IMR-90 (cell line): ENCODE results near the gene ARHGAP8. TPM values are rescaled to one million over a fixed set of nuclear protein-coding genes. Genes with fewer than 3 reads are reported as not detected.
A peak's percentile ranks its signal among the peaks of the same experiment; 100 is the strongest.

ENCODE experiments used
- ATAC-seq: fragments of 200-7000 bp; cut with Tn5 transposase; 2 replicates; pipeline ENCODE4 v1.9.1; 2020; ENCODE audit warnings: low read depth, mild to moderate bottlenecking, moderate library complexity
- BruUV-seq: library from RNA; stranded (reverse); fragments of 400-500 nt; replicated peaks from 2 replicates; lab custom pipeline; 2021; lab: Mats Ljungman, UMichigan
- CTCF ChIA-PET: fragments of 300-600 bp; formaldehyde crosslinking; extraction: SDS; loops from one replicate; lab custom pipeline; 2021; ENCODE audit warnings: antibody characterized with exemption; lab: Yijun Ruan, JAX
- POLR2A ChIA-PET: fragments of 300-600 bp; sonication (Branson Sonifier 250); formaldehyde crosslinking; loops from one replicate; lab custom pipeline; 2022; ENCODE audit warnings: antibody characterized with exemption; ENCODE audit not compliant: unreplicated experiment; lab: Charles Lee
- DNase-seq: peaks from one replicate; pipeline ENCODE4 v3.0.0; 2013
- H2AFZ ChIP-seq: replicated peaks from 2 replicates; pipeline ENCODE3; 2013; ENCODE audit warnings: low read length, mild to moderate bottlenecking; ENCODE audit not compliant: poor library complexity
- H2AK5ac ChIP-seq: 2 replicates; pipeline ENCODE4 v1.6.1; 2013; ENCODE audit warnings: low read depth, low read length, inconsistent platforms
- H2AK9ac ChIP-seq: replicated peaks from 2 replicates; pipeline ENCODE3; 2013; ENCODE audit warnings: mild to moderate bottlenecking, low read depth, low read length, moderate library complexity; ENCODE audit not compliant: poor library complexity
- H2BK120ac ChIP-seq: 2 replicates; pipeline ENCODE4 v1.6.1; 2013; ENCODE audit warnings: low read depth, low read length, inconsistent platforms
- H2BK15ac ChIP-seq: 3 replicates; pipeline ENCODE4 v1.6.1; 2013; ENCODE audit warnings: low read depth, low read length, inconsistent platforms
- H2BK20ac ChIP-seq: 2 replicates; pipeline ENCODE4 v1.6.1; 2013; ENCODE audit warnings: low read depth, mild to moderate bottlenecking, inconsistent platforms, low read length, moderate library complexity
- H2BK5ac ChIP-seq: 2 replicates; pipeline ENCODE4 v1.6.1; 2013; ENCODE audit warnings: mild to moderate bottlenecking, low read depth, low read length, inconsistent platforms; ENCODE audit not compliant: poor library complexity, severe bottlenecking
- H3K14ac ChIP-seq: replicated peaks from 2 replicates; pipeline ENCODE4 v1.6.1; 2013; ENCODE audit warnings: low read depth, low read length, inconsistent platforms
- H3K18ac ChIP-seq: 2 replicates; pipeline ENCODE4 v1.6.1; 2013; ENCODE audit warnings: low read depth, low read length, control low read depth
- H3K23ac ChIP-seq: 2 replicates; pipeline ENCODE4 v1.6.1; 2013; ENCODE audit warnings: low read depth, low read length, inconsistent platforms
- H3K27ac ChIP-seq: 2 replicates; pipeline ENCODE4 v1.5.1; 2013; ENCODE audit warnings: mild to moderate bottlenecking, control low read depth, low read length; ENCODE audit not compliant: insufficient read depth
- H3K27me3 ChIP-seq: 2 replicates; pipeline ENCODE4 v1.6.1; 2013; ENCODE audit warnings: low read length; ENCODE audit not compliant: control insufficient read depth, insufficient read depth
- H3K36me3 ChIP-seq: 2 replicates; pipeline ENCODE4 v1.6.1; 2013; ENCODE audit warnings: low read length, mixed read lengths; ENCODE audit not compliant: control insufficient read depth, insufficient read depth
- H3K4ac ChIP-seq: 2 replicates; pipeline ENCODE4 v1.6.1; 2013; ENCODE audit warnings: low read depth, low read length, inconsistent platforms
- H3K4me1 ChIP-seq: 2 replicates; pipeline ENCODE4 v1.6.1; 2013; ENCODE audit warnings: low read length, mixed read lengths; ENCODE audit not compliant: control insufficient read depth, insufficient read depth
- H3K4me2 ChIP-seq: 2 replicates; pipeline ENCODE4 v1.6.1; 2013; ENCODE audit warnings: low read depth, mild to moderate bottlenecking, control low read depth, low read length, moderate library complexity
- H3K4me3 ChIP-seq: 2 replicates; pipeline ENCODE4 v1.5.1; 2013; ENCODE audit warnings: low read depth, mild to moderate bottlenecking, control low read depth, low read length, moderate library complexity; ENCODE audit not compliant: insufficient read depth
- H3K56ac ChIP-seq: 2 replicates; pipeline ENCODE4 v1.6.1; 2013; ENCODE audit warnings: low read length, inconsistent platforms; ENCODE audit not compliant: insufficient read depth; ENCODE audit errors: extremely low read depth
- H3K79me1 ChIP-seq, 2 experiments: 2 replicates each; pipeline ENCODE4 v1.6.1; 2013; ENCODE audit warnings: low read length in 2 of 2, inconsistent platforms in 1 of 2, low read depth in 1 of 2
- H3K9ac ChIP-seq: 2 replicates; pipeline ENCODE4 v1.6.1; 2013; ENCODE audit warnings: low read depth, low read length, control low read depth
- H3K9me1 ChIP-seq: 2 replicates; pipeline ENCODE4 v1.6.1; 2013; ENCODE audit warnings: low read length, inconsistent platforms; ENCODE audit not compliant: insufficient read depth
- H3K9me3 ChIP-seq: 2 replicates; pipeline ENCODE4 v1.6.1; 2013; ENCODE audit warnings: low read length; ENCODE audit not compliant: control insufficient read depth, insufficient read depth
- H4K20me1 ChIP-seq: 2 replicates; pipeline ENCODE4 v1.6.1; 2013; ENCODE audit warnings: low read length, inconsistent platforms; ENCODE audit not compliant: insufficient read depth
- H4K5ac ChIP-seq: 2 replicates; pipeline ENCODE4 v1.6.1; 2013; ENCODE audit warnings: mild to moderate bottlenecking, low read depth, low read length, control low read depth
- H4K8ac ChIP-seq, 2 experiments: 2 replicates each; pipeline ENCODE4 v1.6.1; 2013; ENCODE audit warnings: low read depth in 2 of 2, low read length in 2 of 2, control low read depth in 1 of 2, inconsistent platforms in 1 of 2
- H4K91ac ChIP-seq: 2 replicates; pipeline ENCODE4 v1.6.1; 2013; ENCODE audit warnings: low read depth, low read length, inconsistent platforms; ENCODE audit not compliant: insufficient read depth
- BHLHE40 ChIP-seq: fragments of 150-350 bp; IDR thresholded peaks from 2 replicates; pipeline ENCODE4 v1.6.1; 2016; ENCODE audit warnings: mild to moderate bottlenecking, low read depth, low read length
- MAFK ChIP-seq: IDR thresholded peaks from 2 replicates; pipeline ENCODE4 v1.6.1; 2012; ENCODE audit warnings: low read depth, low read length, improper control_type of control experiment
- MAZ ChIP-seq: IDR thresholded peaks from 2 replicates; pipeline ENCODE4 v1.6.1; 2012; ENCODE audit warnings: low read depth, mild to moderate bottlenecking, low read length, improper control_type of control experiment, moderate library complexity, borderline replicate concordance
- RFX5 ChIP-seq: IDR thresholded peaks from 2 replicates; pipeline ENCODE4 v1.8.0; 2012; ENCODE audit warnings: low read depth, mild to moderate bottlenecking, low read length, moderate library complexity
- SMC3 ChIP-seq: fragments of 150-350 bp; IDR thresholded peaks from 2 replicates; pipeline ENCODE4 v1.6.1; 2016; ENCODE audit warnings: low read depth, mild to moderate bottlenecking, antibody characterized with exemption, low read length, moderate library complexity
- WGBS, 2 experiments: methylation state at CpG; one replicate each; pipeline versions ENCODE4 v1.1.5 to v1.1.7; 2013; ENCODE audit warnings: missing lambda C conversion rate in 2 of 2; ENCODE audit not compliant: insufficient read length in 1 of 2; ENCODE audit errors: extremely low coverage in 2 of 2; 5-methylcytosine and 5-hydroxymethylcytosine counted together
- dilution Hi-C: fragments of 300-500 bp; cut with HindIII; formaldehyde crosslinking; loops from one replicate; pipeline ENCODE4 v1.14.3; 2018; ENCODE audit warnings: low sequenced_read_pairs; ENCODE audit not compliant: unreplicated experiment
- in situ Hi-C: fragments of 300-500 bp; cut with MboI; formaldehyde crosslinking; loops from 3 replicates; pipeline ENCODE4 v1.14.3; 2019; ENCODE audit warnings: low sequenced_read_pairs, inconsistent platforms, mixed read lengths
- intact Hi-C: fragments of 100-400 bp; cut with micrococcal nuclease; formaldehyde crosslinking; loops from 2 replicates; pipeline ENCODE4 v1.10.0; 2022
- polyA plus RNA-seq, 3 experiments: library from polyadenylated mRNA; depleted of rRNA; stranded (reverse); fragments of >200 nt; gene quantifications; 2 replicates each; pipeline ENCODE4 v1.2.3, GENCODE V29; 2012; ENCODE audit warnings: low replicate concordance in 1 of 3
- total RNA-seq: library from RNA; depleted of rRNA; stranded (reverse); fragments of >200 nt; gene quantifications from 2 replicates; pipeline ENCODE4 v1.2.3, GENCODE V29; 2012
- TF ChIP-seq, protein P1 (sequence below): fragments of 150-350 bp; IDR thresholded peaks from 2 replicates; pipeline ENCODE4 v1.6.1; 2016; ENCODE audit warnings: low read depth, mild to moderate bottlenecking, low read length, moderate library complexity, borderline replicate concordance

The ARHGAP8 gene
- total and polyA plus RNA-seq, 2 of the 4 experiments (the other 2 are of a cell fraction) = 0.18 to 0.21 TPM

DNA sequence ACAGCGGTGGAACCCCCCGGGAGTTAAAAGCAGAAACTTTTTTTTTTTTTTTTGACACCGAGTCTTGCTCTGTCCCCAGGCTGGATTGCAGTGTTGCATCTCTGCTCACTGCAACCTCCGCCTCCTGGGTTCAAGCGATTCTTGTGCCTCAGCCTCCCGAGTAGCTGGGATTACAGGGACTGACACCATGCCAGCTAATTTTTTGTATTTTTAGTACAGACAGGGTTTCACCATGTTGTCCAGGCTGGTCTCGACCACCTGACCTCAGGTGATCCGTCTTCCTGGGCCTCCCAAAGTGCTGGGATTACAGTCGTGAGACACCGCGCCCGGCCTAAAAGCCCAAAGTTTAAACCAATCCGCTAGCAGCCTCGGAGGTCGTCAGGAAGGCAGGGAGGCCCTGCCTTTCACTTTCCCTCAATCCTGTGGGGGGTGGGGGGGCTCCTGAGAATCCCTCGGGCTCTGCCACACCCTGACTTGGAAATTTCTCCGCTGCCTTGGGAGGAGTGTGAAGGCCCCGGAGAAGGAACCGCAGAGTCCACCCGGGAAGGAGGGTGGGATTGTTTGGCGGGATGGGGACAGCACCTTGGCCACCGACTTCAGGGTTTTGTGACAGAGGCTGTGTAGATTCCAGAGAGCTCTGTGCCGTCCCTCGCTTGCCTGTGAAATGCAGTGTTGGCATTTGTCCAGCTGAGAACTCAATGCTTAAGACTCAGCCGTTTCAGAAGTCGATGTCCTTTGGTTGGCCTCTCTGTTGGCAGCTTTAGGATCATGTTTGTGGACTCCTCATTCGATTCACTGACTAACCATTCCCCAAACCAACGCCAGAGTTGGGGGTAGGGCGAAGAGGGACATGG lies 1.0 kb downstream of the ARHGAP8 start:
- H3K18ac ChIP-seq = no peak overlapping the region
- H3K9me1 ChIP-seq = no peaks in the 10 kb centered on the region
- H2BK15ac ChIP-seq = no peak overlapping the region
- H3K4me3 ChIP-seq = no peak overlapping the region
- 34% methylated on average over 3 of the region's 29 CpGs; no CpG with 5 or more reads in 1 of the 2 experiments for WGBS, 2 experiments
- H2BK5ac ChIP-seq = no peak overlapping the region
- H3K9me3 ChIP-seq = no peaks in the 10 kb centered on the region
- peak; percentile 81 for DNase-seq
- H3K56ac ChIP-seq = no peak overlapping the region
- H3K4ac ChIP-seq = no peak overlapping the region
- H4K8ac ChIP-seq = no peak overlapping the region
- H2BK20ac ChIP-seq = no peak overlapping the region
- TF ChIP-seq, protein P1, sequence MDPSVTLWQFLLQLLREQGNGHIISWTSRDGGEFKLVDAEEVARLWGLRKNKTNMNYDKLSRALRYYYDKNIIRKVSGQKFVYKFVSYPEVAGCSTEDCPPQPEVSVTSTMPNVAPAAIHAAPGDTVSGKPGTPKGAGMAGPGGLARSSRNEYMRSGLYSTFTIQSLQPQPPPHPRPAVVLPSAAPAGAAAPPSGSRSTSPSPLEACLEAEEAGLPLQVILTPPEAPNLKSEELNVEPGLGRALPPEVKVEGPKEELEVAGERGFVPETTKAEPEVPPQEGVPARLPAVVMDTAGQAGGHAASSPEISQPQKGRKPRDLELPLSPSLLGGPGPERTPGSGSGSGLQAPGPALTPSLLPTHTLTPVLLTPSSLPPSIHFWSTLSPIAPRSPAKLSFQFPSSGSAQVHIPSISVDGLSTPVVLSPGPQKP = no peak
- TF ChIP-seq SMC3 (no peak), BHLHE40 (no peak), MAFK (no peak), MAZ (no peak), RFX5 (no peak)
- H4K91ac ChIP-seq = no peak overlapping the region
- ChIA-PET POLR2A (no interaction called here), CTCF (no interaction called here)
- no peak overlapping the region for H2AFZ ChIP-seq
- H3K4me2 ChIP-seq = no peak overlapping the region; the same call in 1 of the 2 replicates
- H3K27me3 ChIP-seq = peaks cover 12% of the 10 kb centered on the region; the same call in 1 of the 2 replicates
- H3K14ac ChIP-seq = no peak overlapping the region
- no peak overlapping the region for H3K27ac ChIP-seq
- no peaks in the 10 kb centered on the region for H4K20me1 ChIP-seq
- H3K36me3 ChIP-seq = no peaks in the 10 kb centered on the region
- no peak overlapping the region for H4K5ac ChIP-seq
- intact Hi-C loops (no loop called here), dilution Hi-C loops (no loop called here), in situ Hi-C loops (no loop called here)
- H2BK120ac ChIP-seq = no peak overlapping the region
- no peaks in the 10 kb centered on the region for H3K79me1 ChIP-seq
- H2AK5ac ChIP-seq = no peak overlapping the region
- H2AK9ac ChIP-seq = peak overlapping the region; percentile 60
- ATAC-seq = peak; percentile 28
- H3K23ac ChIP-seq = no peak overlapping the region
- H3K9ac ChIP-seq = no peak overlapping the region
- no TSS peak for BruUV-seq
- H3K4me1 ChIP-seq = peaks cover 7% of the 10 kb centered on the region; the same call in 1 of the 2 replicates
